Testis (tissue), 2 donors: ENCODE measurements around the gene MRPL12.

Experiments
- CTCF ChIP-seq, 3 experiments: fragments of 450-650 bp in 2 of 3; fragments of 200-600 bp in 1 of 3; sonication (generic) in 1 of 3; IDR thresholded peaks; one replicate each; pipeline ENCODE4 v1.5.1; 2016 to 2019; ENCODE audit warnings: antibody characterized with exemption in 3 of 3, mild to moderate bottlenecking in 2 of 3, moderate library complexity in 1 of 3
- POLR2A ChIP-seq: fragments of 450-650 bp; IDR thresholded peaks from one replicate; pipeline ENCODE4 v1.6.1; 2017; ENCODE audit warnings: antibody characterized with exemption, mild to moderate bottlenecking, moderate library complexity

- TF ChIP-seq CTCF (IDR thresholded peaks at IDR 0.05), result no peak
- TF ChIP-seq POLR2A, result no peak
Observed at GRCh38 chr17:81688616-81689015, 14.6 kb upstream of the MRPL12 start.
